Retinal pigment epithelial cell (primary cell): ENCODE data around the gene NKAIN2.
"Not testable (repeated sequence)": the region's sequence is repeated elsewhere in the genome, so short reads cannot be mapped to it uniquely, and the experiment has no call there.

Experiments used
- DNase-seq: peaks from one replicate; pipeline ENCODE4 v3.0.0-alpha.2; 2010; ENCODE audit warnings: low read depth
- H3K4me3 ChIP-seq: 2 replicates; pipeline ENCODE4 v1.5.1; 2011; ENCODE audit warnings: mild to moderate bottlenecking, low read length, control low read depth, moderate library complexity
- TF ChIP-seq, protein P1 (sequence below): conservative IDR thresholded peaks from 2 replicates; pipeline ENCODE4 v1.5.1; 2011; ENCODE audit warnings: low read depth, low read length, control low read depth, inconsistent platforms

The NKAIN2 gene

DNA sequence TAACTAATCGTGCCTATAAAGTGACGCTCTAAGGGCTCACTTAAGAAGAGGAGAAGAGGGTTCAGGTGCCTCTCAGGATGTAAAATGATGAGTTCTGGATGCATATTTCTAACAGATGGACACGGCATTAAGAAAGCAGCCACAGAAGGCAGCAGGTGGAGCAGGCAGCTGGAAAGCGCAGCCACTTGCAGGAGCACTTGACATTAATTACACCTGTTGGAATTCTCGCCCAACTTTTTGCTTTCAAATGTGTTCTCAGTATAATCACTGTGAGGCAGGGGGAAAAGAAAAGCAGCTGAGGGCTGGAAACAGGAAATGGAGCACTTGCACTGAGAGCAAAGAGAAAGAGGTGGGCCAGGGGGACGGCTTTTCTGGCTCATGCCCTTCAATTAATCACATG is 164.2 kb downstream of the NKAIN2 start:
- TF ChIP-seq, protein P1, sequence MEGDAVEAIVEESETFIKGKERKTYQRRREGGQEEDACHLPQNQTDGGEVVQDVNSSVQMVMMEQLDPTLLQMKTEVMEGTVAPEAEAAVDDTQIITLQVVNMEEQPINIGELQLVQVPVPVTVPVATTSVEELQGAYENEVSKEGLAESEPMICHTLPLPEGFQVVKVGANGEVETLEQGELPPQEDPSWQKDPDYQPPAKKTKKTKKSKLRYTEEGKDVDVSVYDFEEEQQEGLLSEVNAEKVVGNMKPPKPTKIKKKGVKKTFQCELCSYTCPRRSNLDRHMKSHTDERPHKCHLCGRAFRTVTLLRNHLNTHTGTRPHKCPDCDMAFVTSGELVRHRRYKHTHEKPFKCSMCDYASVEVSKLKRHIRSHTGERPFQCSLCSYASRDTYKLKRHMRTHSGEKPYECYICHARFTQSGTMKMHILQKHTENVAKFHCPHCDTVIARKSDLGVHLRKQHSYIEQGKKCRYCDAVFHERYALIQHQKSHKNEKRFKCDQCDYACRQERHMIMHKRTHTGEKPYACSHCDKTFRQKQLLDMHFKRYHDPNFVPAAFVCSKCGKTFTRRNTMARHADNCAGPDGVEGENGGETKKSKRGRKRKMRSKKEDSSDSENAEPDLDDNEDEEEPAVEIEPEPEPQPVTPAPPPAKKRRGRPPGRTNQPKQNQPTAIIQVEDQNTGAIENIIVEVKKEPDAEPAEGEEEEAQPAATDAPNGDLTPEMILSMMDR, result no peak
- no peak overlapping the region for H3K4me3 ChIP-seq
- no peak for DNase-seq

DNA sequence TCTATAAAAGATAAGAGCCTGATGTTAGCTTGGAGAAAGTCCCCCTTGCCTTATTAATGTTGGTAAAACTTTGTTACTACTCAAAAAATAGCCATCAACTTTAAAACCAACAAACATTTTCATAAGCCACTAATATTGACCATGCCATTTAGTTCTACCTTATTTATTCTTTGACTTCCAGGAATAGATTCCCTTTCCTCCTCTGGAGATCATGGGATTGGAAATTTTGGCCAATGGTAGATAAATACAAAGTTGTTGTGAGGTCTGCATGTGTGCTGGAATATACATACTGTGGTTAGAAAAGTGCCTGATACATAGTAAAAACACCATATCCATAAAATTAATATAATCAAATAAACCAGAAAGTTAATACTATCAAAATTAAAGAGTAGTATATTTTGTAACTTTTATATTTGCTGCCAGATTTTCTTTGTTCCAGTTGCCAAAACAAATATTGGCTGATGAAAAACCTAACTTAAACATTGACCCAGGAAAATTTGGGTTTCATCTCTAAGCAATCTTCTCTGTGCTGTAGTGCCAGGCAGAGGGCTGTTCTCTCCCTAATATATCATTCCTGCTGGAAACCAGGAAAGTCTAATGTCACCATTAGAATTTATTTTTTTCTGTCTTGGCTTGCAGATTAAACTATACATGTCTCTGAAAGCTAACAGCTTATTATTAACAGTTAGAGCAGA is 169.1 kb downstream of the NKAIN2 start:
- TF ChIP-seq, protein P1, result no peak
- H3K4me3 ChIP-seq, result no peak overlapping the region
- DNase-seq, result no peak

DNA sequence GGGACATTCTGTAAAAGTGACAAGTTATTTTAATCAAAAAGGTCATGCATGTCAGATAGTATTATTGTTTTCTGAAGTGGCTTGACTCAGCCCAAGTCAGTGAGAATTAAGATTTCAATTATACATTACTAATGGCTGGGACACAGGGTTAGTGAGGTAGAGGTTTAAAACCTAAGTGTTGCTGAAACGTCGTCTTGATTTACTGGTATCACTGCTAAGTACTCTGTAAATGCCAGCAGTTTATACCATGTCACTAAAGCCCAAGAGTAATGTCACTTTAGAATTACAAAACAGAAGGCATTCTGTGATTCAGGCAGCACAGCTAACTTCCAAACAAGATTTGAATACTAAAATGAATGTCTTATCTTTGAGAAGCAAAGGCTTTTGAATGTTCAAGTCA is 176.6 kb downstream of the NKAIN2 start:
- H3K4me3 ChIP-seq, result no peak overlapping the region
- TF ChIP-seq, protein P1, result no peak
- DNase-seq, result no peak

DNA sequence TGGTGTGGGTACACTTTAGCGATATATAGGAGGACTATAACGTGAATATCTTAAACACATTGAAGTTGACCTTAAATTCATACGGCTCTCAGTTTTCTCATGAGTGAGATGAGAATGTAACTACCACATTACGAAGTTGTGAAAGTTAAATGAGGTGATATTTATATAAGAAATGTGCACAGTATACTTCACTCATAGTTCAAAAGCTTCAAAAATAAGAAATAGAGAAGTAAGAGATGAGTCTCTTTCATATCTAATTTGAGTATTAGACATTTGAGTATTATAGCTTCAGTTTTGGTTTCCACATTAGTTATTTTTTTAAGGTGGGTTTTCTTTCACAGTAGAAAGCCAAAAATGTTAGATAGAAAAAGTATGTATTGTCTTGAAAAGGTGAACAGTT is 183.3 kb downstream of the NKAIN2 start:
- no peak for DNase-seq
- TF ChIP-seq, protein P1, result no peak
- no peak overlapping the region for H3K4me3 ChIP-seq

DNA sequence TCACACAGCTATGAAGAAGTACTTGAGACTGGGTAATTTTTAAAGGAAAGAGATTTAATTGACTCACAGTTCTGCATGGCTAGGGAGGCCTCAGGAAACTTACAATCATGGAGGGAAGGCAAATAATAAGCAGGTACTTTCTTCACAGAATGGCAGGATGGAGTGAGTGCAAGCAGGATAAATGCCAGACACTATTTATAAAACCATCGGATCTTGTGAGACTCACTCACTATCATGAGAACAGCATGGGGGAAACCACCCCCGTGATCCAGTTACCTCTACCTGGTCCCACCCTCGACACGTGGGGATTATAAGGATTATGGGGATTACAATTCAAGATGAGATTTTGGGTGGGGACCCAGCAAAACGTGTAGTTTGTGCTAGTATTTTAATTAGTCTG is 186.3 kb downstream of the NKAIN2 start:
- not testable (repeated sequence) for DNase-seq, H3K4me3 ChIP-seq

DNA sequence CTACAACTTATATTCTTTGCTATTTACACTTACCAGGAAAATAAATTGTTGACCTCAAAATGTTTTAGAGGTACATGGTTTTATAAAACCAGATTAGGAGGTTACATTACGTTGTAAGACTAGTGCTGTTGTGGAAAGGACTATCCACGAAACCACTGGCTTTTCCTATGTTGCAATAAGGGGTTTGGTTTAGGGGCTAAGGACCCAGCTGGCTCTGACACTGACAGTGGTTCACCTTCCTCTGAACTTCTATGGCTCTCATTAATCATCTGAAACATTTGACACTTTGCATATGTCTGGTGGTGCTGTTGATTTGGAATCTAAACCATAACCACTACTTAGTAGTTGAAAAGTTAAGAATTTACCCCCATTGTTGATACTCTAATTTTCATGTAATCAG is 186.7 kb downstream of the NKAIN2 start:
- H3K4me3 ChIP-seq, result no peak overlapping the region
- DNase-seq, result no peak
- TF ChIP-seq, protein P1, result no peak

DNA sequence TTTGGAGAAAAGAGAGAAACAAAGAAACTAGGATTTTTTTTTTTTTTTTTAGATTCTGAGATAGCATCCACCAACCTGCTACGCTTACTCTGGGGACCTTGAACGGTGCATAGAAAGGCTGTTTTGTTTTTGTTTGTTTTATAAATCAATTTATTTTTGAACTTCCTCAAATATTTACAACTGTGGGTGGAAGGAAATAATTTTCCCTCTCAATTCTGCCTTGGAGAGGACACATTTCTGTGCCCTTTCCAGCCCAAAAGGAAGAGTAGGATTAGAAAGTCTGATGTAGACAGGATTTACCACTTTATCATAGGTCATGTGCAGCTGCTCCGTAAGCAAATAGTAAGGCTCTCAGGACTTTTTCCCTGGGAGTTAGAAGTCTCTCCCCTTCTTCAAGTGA is 190.5 kb downstream of the NKAIN2 start:
- DNase-seq, result no peak
- TF ChIP-seq, protein P1, result no peak
- no peak overlapping the region for H3K4me3 ChIP-seq
